ENCODE data around the gene TSPO2. TPM values are rescaled to one million over a fixed set of nuclear protein-coding genes. Genes with fewer than 3 reads are reported as not detected.
"Not testable (repeated sequence)": the region's sequence is repeated elsewhere in the genome, so short reads cannot be mapped to it uniquely, and the experiment has no call there.

Gene TSPO2
- total RNA-seq, 1 donor from 2014 or later, result not detected

DNA sequence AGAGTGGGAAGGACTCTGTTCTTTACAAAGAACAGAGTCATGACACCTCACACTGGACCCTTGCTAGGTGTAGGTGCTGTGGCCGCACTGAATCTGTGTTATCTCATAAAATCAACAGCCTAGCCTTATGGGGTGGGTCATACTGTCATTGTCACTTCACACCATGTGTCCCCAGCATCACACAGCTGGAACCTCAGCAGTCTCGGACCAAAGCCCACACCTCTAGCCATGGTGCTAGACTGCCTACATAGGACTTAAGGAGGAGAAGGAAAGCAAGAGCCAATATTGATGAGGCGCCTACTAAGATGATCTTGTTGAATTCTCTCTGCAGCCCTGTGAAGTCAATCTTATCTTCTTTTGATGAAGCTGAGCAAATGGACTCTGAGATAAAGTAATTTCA, 34.3 kb upstream of the TSPO2 start:
- no peak overlapping the region for H3K27ac ChIP-seq
- intact Hi-C loops (cut with DNase I), result no loop called here
- H3K27me3 ChIP-seq, result no peaks in the 10 kb centered on the region
- DNase-seq (ENCODE audit: extremely low spot score in 2 of 2), result no peak
- H3K9me3 ChIP-seq, result no peaks in the 10 kb centered on the region
- no peaks in the 10 kb centered on the region for H3K36me3 ChIP-seq
- TF ChIP-seq POLR2A (IDR thresholded peaks at IDR 0.05) (no peak), POLR2AphosphoS5 (IDR thresholded peaks at IDR 0.05; ENCODE audit: insufficient read depth in 1 of 2, low read depth in 1 of 2) (no peak)
- TF ChIP-seq, protein P1, sequence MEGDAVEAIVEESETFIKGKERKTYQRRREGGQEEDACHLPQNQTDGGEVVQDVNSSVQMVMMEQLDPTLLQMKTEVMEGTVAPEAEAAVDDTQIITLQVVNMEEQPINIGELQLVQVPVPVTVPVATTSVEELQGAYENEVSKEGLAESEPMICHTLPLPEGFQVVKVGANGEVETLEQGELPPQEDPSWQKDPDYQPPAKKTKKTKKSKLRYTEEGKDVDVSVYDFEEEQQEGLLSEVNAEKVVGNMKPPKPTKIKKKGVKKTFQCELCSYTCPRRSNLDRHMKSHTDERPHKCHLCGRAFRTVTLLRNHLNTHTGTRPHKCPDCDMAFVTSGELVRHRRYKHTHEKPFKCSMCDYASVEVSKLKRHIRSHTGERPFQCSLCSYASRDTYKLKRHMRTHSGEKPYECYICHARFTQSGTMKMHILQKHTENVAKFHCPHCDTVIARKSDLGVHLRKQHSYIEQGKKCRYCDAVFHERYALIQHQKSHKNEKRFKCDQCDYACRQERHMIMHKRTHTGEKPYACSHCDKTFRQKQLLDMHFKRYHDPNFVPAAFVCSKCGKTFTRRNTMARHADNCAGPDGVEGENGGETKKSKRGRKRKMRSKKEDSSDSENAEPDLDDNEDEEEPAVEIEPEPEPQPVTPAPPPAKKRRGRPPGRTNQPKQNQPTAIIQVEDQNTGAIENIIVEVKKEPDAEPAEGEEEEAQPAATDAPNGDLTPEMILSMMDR (IDR thresholded peaks at IDR 0.05), result no peak
- no peak overlapping the region for H3K4me3 ChIP-seq
- no peaks in the 10 kb centered on the region for H3K4me1 ChIP-seq

DNA sequence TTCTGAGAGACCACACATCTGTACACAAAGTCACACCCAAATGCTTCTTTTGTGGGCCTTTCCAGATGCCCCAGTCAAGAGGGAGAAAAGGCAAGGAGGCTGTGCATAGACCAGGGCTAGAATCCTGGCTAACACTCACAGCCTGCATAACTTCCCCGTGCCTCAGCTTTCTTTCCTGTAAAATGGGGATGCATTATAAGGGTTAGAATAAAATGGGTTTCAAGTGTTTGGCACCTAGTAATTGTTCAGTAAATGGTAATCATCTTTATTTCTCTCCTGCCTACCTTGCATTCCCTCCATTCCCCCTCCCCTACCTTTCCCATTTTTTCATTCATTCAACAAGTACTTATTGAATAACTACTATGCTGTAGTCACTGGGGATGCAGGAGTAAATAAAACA, 32.6 kb upstream of the TSPO2 start:
- no peak for DNase-seq (ENCODE audit: extremely low spot score in 2 of 2)
- intact Hi-C loops (cut with DNase I), result no loop called here
- no peaks in the 10 kb centered on the region for H3K27me3 ChIP-seq

DNA sequence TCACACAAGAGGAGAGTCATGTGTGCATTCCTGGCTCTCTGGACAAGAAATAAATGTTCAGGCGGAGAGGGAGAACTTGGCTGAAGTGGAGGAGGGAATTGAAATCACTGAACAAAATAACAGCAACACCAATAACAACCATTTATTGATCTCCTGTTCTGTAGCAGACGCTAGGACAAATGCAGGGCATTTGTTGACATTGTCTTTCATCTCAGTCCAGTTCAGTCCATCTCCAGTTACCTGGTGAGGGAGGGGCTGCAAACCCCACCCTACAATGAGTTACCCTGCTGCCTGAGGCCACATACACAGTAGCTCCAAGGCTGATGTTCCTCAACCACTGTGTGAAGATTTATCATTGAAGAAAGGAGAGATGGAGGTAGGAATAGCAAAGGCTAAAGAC, 30.6 kb upstream of the TSPO2 start:
- no peak overlapping the region for H3K4me3 ChIP-seq
- H3K27ac ChIP-seq, result no peak overlapping the region

More for the DNA sequence above, 32.6 kb upstream of the TSPO2 start:
- H3K4me1 ChIP-seq, result no peaks in the 10 kb centered on the region
- H3K27ac ChIP-seq, result no peak overlapping the region
- no peak overlapping the region for H3K4me3 ChIP-seq
- H3K36me3 ChIP-seq, result no peaks in the 10 kb centered on the region
- TF ChIP-seq, protein P1 (IDR thresholded peaks at IDR 0.05), result no peak
- TF ChIP-seq POLR2AphosphoS5 (IDR thresholded peaks at IDR 0.05; ENCODE audit: insufficient read depth in 1 of 2, low read depth in 1 of 2) (no peak), POLR2A (IDR thresholded peaks at IDR 0.05) (no peak)
- H3K9me3 ChIP-seq, result no peaks in the 10 kb centered on the region

DNA sequence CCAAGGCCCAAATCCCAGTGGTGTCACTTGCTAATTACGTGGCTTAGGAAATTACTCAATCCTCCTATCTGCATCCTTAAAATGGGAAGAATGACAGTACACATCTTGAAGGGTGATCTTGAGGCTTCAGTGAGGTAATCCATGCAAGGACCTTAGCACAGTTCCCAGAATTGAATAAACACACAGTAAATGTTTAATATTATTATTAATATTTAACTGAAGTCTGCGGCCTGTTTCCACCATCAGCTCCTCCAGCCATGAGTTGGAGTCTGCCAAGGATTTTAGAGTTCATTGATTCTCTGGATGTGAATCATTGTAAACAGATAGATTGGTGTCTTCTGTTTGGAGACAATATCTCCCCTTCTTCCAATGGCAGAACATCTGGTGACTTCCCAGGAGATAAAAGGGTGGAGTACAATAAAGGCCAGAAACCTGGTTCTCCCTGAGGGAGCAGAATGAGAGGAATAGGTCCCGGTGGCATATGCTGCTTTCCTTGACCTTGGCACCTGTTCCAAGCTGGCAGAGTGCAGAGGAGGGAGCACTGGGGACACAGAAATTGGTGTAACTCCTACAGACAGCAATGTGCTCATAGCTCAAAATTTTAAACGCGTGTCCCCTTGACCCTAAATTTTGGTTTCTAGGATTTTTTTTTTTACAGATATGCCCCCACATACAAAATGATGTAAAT, 28.7 kb upstream of the TSPO2 start:
- H3K4me1 ChIP-seq, result no peaks in the 10 kb centered on the region
- intact Hi-C loops (cut with DNase I), result no loop called here
- no peak for TF ChIP-seq POLR2AphosphoS5 (IDR thresholded peaks at IDR 0.05; ENCODE audit: insufficient read depth in 1 of 2, low read depth in 1 of 2)
- no peak for TF ChIP-seq POLR2A (IDR thresholded peaks at IDR 0.05)
- TF ChIP-seq, protein P1 (IDR thresholded peaks at IDR 0.05), result no peak
- H3K27me3 ChIP-seq, result no peaks in the 10 kb centered on the region
- H3K9me3 ChIP-seq, result no peaks in the 10 kb centered on the region
- H3K27ac ChIP-seq, result no peak overlapping the region
- no peak for DNase-seq (ENCODE audit: extremely low spot score in 2 of 2)
- no peaks in the 10 kb centered on the region for H3K36me3 ChIP-seq
- no peak overlapping the region for H3K4me3 ChIP-seq

More for the DNA sequence above, 30.6 kb upstream of the TSPO2 start:
- H3K4me1 ChIP-seq, result no peaks in the 10 kb centered on the region
- no peak for DNase-seq (ENCODE audit: extremely low spot score in 2 of 2)
- no peaks in the 10 kb centered on the region for H3K9me3 ChIP-seq
- no peaks in the 10 kb centered on the region for H3K27me3 ChIP-seq
- TF ChIP-seq POLR2AphosphoS5 (IDR thresholded peaks at IDR 0.05; ENCODE audit: insufficient read depth in 1 of 2, low read depth in 1 of 2), result no peak
- TF ChIP-seq, protein P1 (IDR thresholded peaks at IDR 0.05), result no peak
- TF ChIP-seq POLR2A (IDR thresholded peaks at IDR 0.05), result no peak
- intact Hi-C loops (cut with DNase I), result no loop called here
- H3K36me3 ChIP-seq, result no peaks in the 10 kb centered on the region

DNA sequence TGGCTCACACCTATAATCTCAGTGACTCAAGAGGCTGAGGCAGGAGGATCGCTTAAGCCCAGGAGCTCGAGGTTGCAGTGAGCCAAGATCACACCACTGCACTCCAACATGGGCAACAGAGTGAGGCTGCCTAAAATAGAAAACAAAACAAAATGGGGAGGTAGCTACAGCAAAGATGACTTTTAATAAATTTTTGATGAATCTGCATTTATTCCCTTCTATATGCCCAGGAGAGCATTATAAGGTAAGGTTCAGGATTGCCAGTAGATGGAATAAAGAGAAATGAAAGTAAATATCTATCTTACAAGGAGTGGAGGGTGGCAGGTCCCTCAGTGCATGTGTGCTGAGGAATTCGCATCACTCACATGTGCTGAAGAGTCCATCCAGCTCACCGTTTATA, 27.5 kb upstream of the TSPO2 start:
- DNase-seq (ENCODE audit: extremely low spot score in 2 of 2), result no peak
- no peaks in the 10 kb centered on the region for H3K9me3 ChIP-seq
- H3K4me1 ChIP-seq, result no peaks in the 10 kb centered on the region
- H3K4me3 ChIP-seq, result no peak overlapping the region
- no peak overlapping the region for H3K27ac ChIP-seq
- TF ChIP-seq, protein P1 (IDR thresholded peaks at IDR 0.05), result no peak
- no peaks in the 10 kb centered on the region for H3K27me3 ChIP-seq
- intact Hi-C loops (cut with DNase I), result no loop called here
- H3K36me3 ChIP-seq, result no peaks in the 10 kb centered on the region

DNA sequence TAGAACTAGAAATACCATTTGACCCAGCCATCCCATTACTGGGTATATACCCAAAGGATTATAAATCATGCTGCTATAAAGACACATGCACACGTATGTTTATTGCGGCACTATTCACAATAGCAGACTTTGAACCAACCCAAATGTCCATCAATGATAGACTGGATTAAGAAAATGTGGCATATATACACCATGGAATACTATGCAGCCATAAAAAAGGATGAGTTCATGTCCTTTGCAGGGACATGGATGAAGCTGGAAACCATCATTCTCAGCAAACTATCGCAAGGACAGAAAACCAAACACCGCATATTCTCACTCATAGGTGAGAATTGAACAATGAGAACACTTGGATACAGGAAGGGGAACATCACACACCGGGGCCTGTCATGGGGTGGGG, 26.4 kb upstream of the TSPO2 start:
- H3K36me3 ChIP-seq; H3K4me3 ChIP-seq; H3K27me3 ChIP-seq; H3K9me3 ChIP-seq; intact Hi-C loops (cut with DNase I); DNase-seq (ENCODE audit: extremely low spot score in 2 of 2); H3K27ac ChIP-seq; H3K4me1 ChIP-seq: not testable (repeated sequence)
